A549 (cell line): Measurements from ENCODE around the gene GYS1. TPM values are rescaled to one million over a fixed set of nuclear protein-coding genes. Genes with fewer than 3 reads are reported as not detected.

Experiments used
- ATAC-seq, 2 experiments: fragments of 200-7000 bp in 1 of 2; fragments of >200 bp in 1 of 2; cut with Nextera tagmentation in 1 of 2; cut with Tn5 transposase in 1 of 2; 3 replicates each; pipeline versions ENCODE4 v1.8.0 to v1.9.1; 2018 to 2020; ENCODE audit warnings: mild to moderate bottlenecking in 1 of 2, moderate library complexity in 1 of 2
- CTCF ChIA-PET: fragments of 300-600 bp; sonication (Branson Sonifier 250); formaldehyde crosslinking; extraction: SDS; loops from one replicate; lab custom pipeline; 2021; ENCODE audit warnings: antibody characterized with exemption, inconsistent platforms; lab: Yijun Ruan, JAX
- POLR2A ChIA-PET: fragments of 350-600 bp; formaldehyde crosslinking; extraction: SDS; loops from one replicate; lab custom pipeline; 2021; ENCODE audit warnings: antibody characterized with exemption, inconsistent platforms; lab: Yijun Ruan, JAX
- DNase-seq, 2 experiments: peaks; one replicate each; pipeline versions ENCODE4 v3.0.0 to v3.0.0-alpha.2; 2011 to 2016; ENCODE audit warnings: low read depth in 1 of 2, low spot score in 1 of 2
- FAIRE-seq: peaks from 2 replicates; lab custom pipeline; 2011; peaks lifted over from hg19 to GRCh38; lab: Jason Lieb, UNC
- H3K27ac ChIP-seq, 2 experiments: fragments of >200 bp; sonication (Bioruptor Twin); formaldehyde crosslinking; 3 replicates each; pipeline ENCODE4 v1.5.1; 2016 to 2017
- H3K4me1 ChIP-seq: fragments of >200 bp; sonication (Bioruptor Twin); formaldehyde crosslinking; 3 replicates; pipeline ENCODE4 v1.6.1; 2016
- H3K4me2 ChIP-seq: fragments of >200 bp; sonication (Bioruptor Twin); formaldehyde crosslinking; 3 replicates; pipeline ENCODE4 v1.6.1; 2016
- H3K4me3 ChIP-seq: fragments of >200 bp; sonication (Bioruptor Twin); formaldehyde crosslinking; 3 replicates; pipeline ENCODE4 v1.5.1; 2016
- H3K9me3 ChIP-seq: fragments of >200 bp; sonication (Bioruptor Twin); formaldehyde crosslinking; 3 replicates; pipeline ENCODE4 v1.6.1; 2016
- ATOH8 ChIP-seq: fragments of 250-450 bp; sonication (Bioruptor Pico); IDR thresholded peaks from 2 replicates; pipeline ENCODE4 v1.5.0; 2020; ENCODE audit warnings: low read depth, mild to moderate bottlenecking, moderate library complexity
- BHLHE40 ChIP-seq: IDR thresholded peaks from 2 replicates; pipeline ENCODE4 v1.6.1; 2012; ENCODE audit warnings: low read depth, low read length, inconsistent platforms
- CBX2 ChIP-seq: fragments of 200-600 bp; sonication (generic); IDR thresholded peaks from 2 replicates; pipeline ENCODE4 v1.6.1; 2016; ENCODE audit warnings: low read depth, mild to moderate bottlenecking, borderline replicate concordance
- CEBPB ChIP-seq, 2 experiments: fragments of >200 bp in 1 of 2; sonication (Bioruptor Twin) in 1 of 2; formaldehyde crosslinking in 1 of 2; IDR thresholded peaks; 2 replicates each; pipeline ENCODE4 v1.6.1; 2012 to 2016
- CHD2 ChIP-seq: fragments of 150-350 bp; IDR thresholded peaks from 2 replicates; pipeline ENCODE4 v1.6.1; 2014; ENCODE audit warnings: low read length; ENCODE audit not compliant: partially characterized antibody
- CHD4 ChIP-seq: fragments of 200-600 bp; sonication (generic); IDR thresholded peaks from 2 replicates; pipeline ENCODE4 v1.6.1; 2016; ENCODE audit warnings: antibody characterized with exemption, mild to moderate bottlenecking, borderline replicate concordance
- EHMT2 ChIP-seq: fragments of 200-600 bp; sonication (generic); IDR thresholded peaks from 2 replicates; pipeline ENCODE4 v1.6.1; 2016; ENCODE audit warnings: antibody characterized with exemption, low read depth, mild to moderate bottlenecking, moderate library complexity
- ELK1 ChIP-seq: fragments of 150-350 bp; IDR thresholded peaks from 2 replicates; pipeline ENCODE4 v1.6.1; 2014; ENCODE audit warnings: low read depth, mild to moderate bottlenecking, low read length
- EP300 ChIP-seq, 2 experiments: fragments of >200 bp; sonication (Bioruptor Twin); formaldehyde crosslinking; IDR thresholded peaks; 2 replicates in 1 of 2; 3 replicates in 1 of 2; pipeline ENCODE4 v1.6.1; 2016 to 2017
- ESRRA ChIP-seq: fragments of 150-350 bp; IDR thresholded peaks from 2 replicates; pipeline ENCODE4 v1.6.1; 2014; ENCODE audit warnings: mild to moderate bottlenecking, low read length, borderline replicate concordance
- FOSB ChIP-seq: fragments of 250-450 bp; sonication (Bioruptor Pico); IDR thresholded peaks from 2 replicates; pipeline ENCODE4 v1.5.0; 2020; ENCODE audit warnings: mild to moderate bottlenecking, moderate library complexity
- FOSL2 ChIP-seq, 2 experiments: fragments of 450-650 bp in 1 of 2; fragments of >200 bp in 1 of 2; sonication (Bioruptor Twin) in 1 of 2; formaldehyde crosslinking; IDR thresholded peaks; 2 replicates each; pipeline versions ENCODE4 v1.5.0 to v1.6.1; 2016 to 2020; ENCODE audit warnings: mild to moderate bottlenecking in 1 of 2, moderate library complexity in 1 of 2
- HDAC2 ChIP-seq: fragments of 200-600 bp; sonication (generic); IDR thresholded peaks from 2 replicates; pipeline ENCODE4 v1.6.1; 2016
- HES2 ChIP-seq: fragments of >200 bp; sonication (Bioruptor Twin); formaldehyde crosslinking; IDR thresholded peaks from 2 replicates; pipeline ENCODE4 v1.6.1; 2016
- HOXA7 ChIP-seq: fragments of 250-450 bp; sonication (Bioruptor Pico); IDR thresholded peaks from 2 replicates; pipeline ENCODE4 v1.5.0; 2020; ENCODE audit warnings: mild to moderate bottlenecking, moderate library complexity
- HOXB13 ChIP-seq: fragments of 250-450 bp; sonication (Bioruptor Pico); IDR thresholded peaks from 2 replicates; pipeline ENCODE4 v1.5.0; 2020; ENCODE audit warnings: low read depth, mild to moderate bottlenecking, moderate library complexity
- HOXB5 ChIP-seq: fragments of 250-450 bp; sonication (Bioruptor Pico); IDR thresholded peaks from 2 replicates; pipeline ENCODE4 v1.5.0; 2020; ENCODE audit warnings: mild to moderate bottlenecking, moderate library complexity
- JUN ChIP-seq, 2 experiments: fragments of >200 bp; sonication (Bioruptor Twin); formaldehyde crosslinking; IDR thresholded peaks; 2 replicates in 1 of 2; 3 replicates in 1 of 2; pipeline ENCODE4 v1.6.1; 2016 to 2017
- MAFK ChIP-seq: fragments of 450-650 bp; IDR thresholded peaks from 2 replicates; pipeline ENCODE4 v1.6.1; 2014; ENCODE audit not compliant: partially characterized antibody
- MAZ ChIP-seq: fragments of 150-350 bp; IDR thresholded peaks from 2 replicates; pipeline ENCODE4 v1.6.1; 2014; ENCODE audit warnings: antibody characterized with exemption, low read depth, low read length, borderline replicate concordance
- NFE2L2 ChIP-seq: fragments of 150-350 bp; conservative IDR thresholded peaks from 2 replicates; pipeline ENCODE4 v1.6.1; 2014; ENCODE audit warnings: low read length
- NR3C1 ChIP-seq: fragments of >200 bp; sonication (Bioruptor Twin); formaldehyde crosslinking; IDR thresholded peaks from 3 replicates; pipeline ENCODE4 v1.6.1; 2017
- PHF8 ChIP-seq: fragments of 200-600 bp; sonication (generic); IDR thresholded peaks from 2 replicates; pipeline ENCODE4 v1.6.1; 2016; ENCODE audit warnings: low read depth, mild to moderate bottlenecking, antibody characterized with exemption, moderate library complexity, borderline replicate concordance
- RCOR1 ChIP-seq: fragments of 150-350 bp; IDR thresholded peaks from 2 replicates; pipeline ENCODE4 v1.6.1; 2014; ENCODE audit warnings: antibody characterized with exemption, low read length, low read depth
- REST ChIP-seq: fragments of 200-600 bp; sonication (generic); IDR thresholded peaks from 2 replicates; pipeline ENCODE4 v1.6.1; 2016; ENCODE audit warnings: antibody characterized with exemption, mild to moderate bottlenecking, moderate library complexity
- RFX5 ChIP-seq: fragments of 450-650 bp; IDR thresholded peaks from 2 replicates; pipeline ENCODE4 v1.7.1; 2014; ENCODE audit warnings: antibody characterized with exemption, mild to moderate bottlenecking, moderate library complexity
- RNF2 ChIP-seq: fragments of 200-600 bp; sonication (generic); IDR thresholded peaks from 2 replicates; pipeline ENCODE4 v1.6.1; 2016; ENCODE audit warnings: low read depth, mild to moderate bottlenecking, antibody characterized with exemption, moderate library complexity, borderline replicate concordance
- SMC3 ChIP-seq: fragments of >200 bp; sonication (Bioruptor Twin); formaldehyde crosslinking; IDR thresholded peaks from 3 replicates; pipeline ENCODE4 v1.6.1; 2018; ENCODE audit warnings: inconsistent platforms
- USF2 ChIP-seq: fragments of 450-650 bp; IDR thresholded peaks from 2 replicates; pipeline ENCODE4 v1.6.1; 2014; ENCODE audit warnings: antibody characterized with exemption
- ZC3H11A ChIP-seq: fragments of 450-650 bp; IDR thresholded peaks from 2 replicates; pipeline ENCODE4 v1.6.1; 2014; ENCODE audit warnings: antibody characterized with exemption, mild to moderate bottlenecking
- ZSCAN20 ChIP-seq: fragments of 250-450 bp; sonication (Bioruptor Pico); IDR thresholded peaks from 2 replicates; pipeline ENCODE4 v1.8.0; 2022; ENCODE audit warnings: mild to moderate bottlenecking, moderate library complexity
- WGBS: methylation state at CpG from one replicate; pipeline ENCODE4 v1.1.6; 2017; ENCODE audit errors: missing lambda C conversion rate; 5-methylcytosine and 5-hydroxymethylcytosine counted together
- polyA plus RNA-seq, 4 experiments: library from polyadenylated mRNA; depleted of rRNA in 3 of 4; stranded (reverse); fragments of >200 nt; fragmentation: RNase III in 1 of 4; extraction: RNeasy Plus Mini Kit Qiagen cat#74134 plus additional on column Dnase treatment in 1 of 4; gene quantifications; 2 replicates in 3 of 4; 3 replicates in 1 of 4; pipeline ENCODE4 v1.2.3, GENCODE V29; 2011 to 2017

GYS1 gene
- polyA plus RNA-seq, 2 of the 4 experiments (the other 2 are of a cell fraction) = 10.3 to 24.8 TPM

- Histone ChIP-seq H3K4me1 (peaks cover 62% of the 10 kb centered on the region), H3K4me2 (peak within 1 kb of the TSS; percentile 95), H3K4me3 (peak within 1 kb of the TSS; percentile 66), H3K9me3 (no peaks in the 10 kb centered on the region), H3K27ac (peak within 1 kb of the TSS; percentile 92 to 96)
- ChIA-PET CTCF (interaction anchor here (0.6 to 18.4 kb wide), 8 partner anchors 13 to 172 kb away, joined by 3 to 332 read pairs (median 4); partner anchors contain the start of genes GYS1 and RUVBL2), POLR2A (interaction anchor here (0.6 to 9.6 kb wide), 11 partner anchors 8 to 244 kb away, joined by 3 to 175 read pairs (median 4); partner anchors contain the start of genes BAX, GYS1, NUCB1 and PLEKHA4)
- ATAC-seq (peak; percentile 11 to 51), FAIRE-seq (peak; percentile 74), DNase-seq (peak; percentile 99)
- under 1% methylated on average over 46 of the region's 52 CpGs for WGBS
- 0 out of 2 replicates have a peak, but pooled peaks have one; percentile 27 for TF ChIP-seq FOSB (CRISPR knock-in tag)
- no peak for TF ChIP-seq RNF2
- no peak for TF ChIP-seq ZSCAN20
- TF ChIP-seq CHD4 = no peak
- no peak for TF ChIP-seq HOXB5 (CRISPR knock-in tag)
- no peak; the same call in 1 of the 2 replicates for TF ChIP-seq HDAC2
- no peak for TF ChIP-seq ESRRA
- no peak for TF ChIP-seq CBX2
- 0 out of 2 replicates have a peak, but pooled peaks have one; percentile 50 for TF ChIP-seq RFX5
- no peak for TF ChIP-seq HOXA7 (CRISPR knock-in tag)
- no peak for TF ChIP-seq FOSL2 (IDR thresholded peaks at IDR 0.05)
- no peak for TF ChIP-seq FOSL2 (CRISPR knock-in tag; IDR thresholded peaks at IDR 0.05)
- no peak for TF ChIP-seq HOXB13 (CRISPR knock-in tag)
- peak; percentile 18; the same call in 1 of the 3 replicates for TF ChIP-seq SMC3
- peak; percentile 66 for TF ChIP-seq USF2
- no peak for TF ChIP-seq ZC3H11A
- TF ChIP-seq REST = peak; percentile 55; the same call in 1 of the 2 replicates
- TF ChIP-seq CEBPB (IDR thresholded peaks at IDR 0.05) = peak; percentile 94
- no peak for TF ChIP-seq CHD2
- peak; percentile 68 for TF ChIP-seq MAZ
- no peak for TF ChIP-seq ATOH8
- TF ChIP-seq EHMT2 = no peak
- no peak for TF ChIP-seq NFE2L2
- TF ChIP-seq BHLHE40 = peak; percentile 27; the same call in 1 of the 2 replicates
- TF ChIP-seq NR3C1 = no peak
- TF ChIP-seq RCOR1 = no peak
- TF ChIP-seq MAFK = no peak
- TF ChIP-seq EP300 (IDR thresholded peaks at IDR 0.05) = peak in 1 of 2 experiments; percentile 58; a peak in 1 of 5 replicates
- peak; percentile 100 for TF ChIP-seq JUN (IDR thresholded peaks at IDR 0.05)
- TF ChIP-seq PHF8 = peak; percentile 82
- 0 out of 2 replicates have a peak, but pooled peaks have one; percentile 5 for TF ChIP-seq HES2
- no peak for TF ChIP-seq ELK1
These were observed 27.9 kb downstream of the GYS1 start, which contains the start of gene FTL for GRCh38 chr19:48965040-48965805. FTL (plus strand) TSS chr19:48965309; CDS start chr19:48965508, 199 bp downstream.
